Measurements from ENCODE around the gene PRELP.
"Not testable (repeated sequence)": the region's sequence is repeated elsewhere in the genome, so short reads cannot be mapped to it uniquely, and the experiment has no call there.

The PRELP gene

GRCh38 chr1:203509135-203509534 lies 33.5 kb downstream of the PRELP start:
- DNase-seq = no peak

- no peak for DNase-seq
These were observed 35.9 kb downstream of the PRELP start for GRCh38 chr1:203511513-203511912.

GRCh38 chr1:203511930-203512329 lies 36.3 kb downstream of the PRELP start:
- DNase-seq = no peak

DNA sequence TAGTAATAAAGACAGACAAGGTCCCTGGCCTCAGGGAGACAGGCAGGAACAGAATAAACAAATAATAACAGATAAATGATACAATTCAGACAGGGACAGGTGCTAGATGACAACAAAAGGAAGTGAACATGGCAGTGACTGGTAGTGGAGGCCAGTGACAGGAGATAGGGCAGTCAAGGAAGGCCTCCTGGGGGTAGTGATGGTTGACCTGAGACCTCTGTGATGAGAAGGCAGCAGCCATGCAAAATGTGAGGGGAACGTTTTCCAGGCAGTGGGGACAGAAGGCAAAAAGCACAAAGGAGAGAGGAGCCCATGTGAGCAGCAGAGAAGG lies 36.9 kb downstream of the PRELP start:
- no peak for DNase-seq

DNA sequence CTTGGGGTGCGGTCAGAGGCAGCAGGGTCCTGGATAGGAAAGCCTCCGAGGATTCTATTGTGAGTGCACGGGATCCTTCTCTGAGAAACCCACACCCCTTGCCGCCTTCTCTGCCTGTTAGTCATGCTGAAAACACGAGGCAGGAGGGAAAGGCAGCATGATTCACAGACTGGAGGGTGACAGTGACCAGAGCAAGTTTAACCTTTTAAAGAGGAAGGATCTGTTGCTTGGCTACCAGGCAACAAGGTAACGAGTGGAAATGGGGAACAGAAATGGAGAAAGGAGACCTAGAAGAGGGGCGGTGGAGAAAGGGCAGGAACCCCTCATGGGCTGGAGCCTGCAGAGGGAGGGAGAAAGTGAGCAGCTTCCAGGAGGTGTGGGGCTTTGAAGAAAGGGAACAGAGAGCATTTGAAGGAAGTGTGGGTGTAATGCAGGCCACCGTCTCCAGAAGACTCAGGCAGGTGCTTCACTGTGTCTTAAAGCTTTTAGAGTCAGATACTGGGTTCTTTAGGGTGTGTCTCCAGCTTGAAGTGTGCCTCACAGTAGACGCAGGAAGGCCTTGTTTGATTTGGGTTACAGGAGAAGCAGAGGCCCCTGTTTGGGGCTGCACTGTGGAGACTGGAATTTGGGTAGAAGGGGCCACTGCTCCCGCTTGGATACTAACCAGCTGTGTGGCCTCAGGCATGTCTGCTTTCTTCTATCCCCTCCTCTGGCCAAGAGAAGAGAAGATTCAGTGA lies 37.4 kb downstream of the PRELP start:
- DNase-seq = peak; percentile 68

- DNase-seq = no peak
These were observed 38.0 kb downstream of the PRELP start for GRCh38 chr1:203513585-203514031.

DNA sequence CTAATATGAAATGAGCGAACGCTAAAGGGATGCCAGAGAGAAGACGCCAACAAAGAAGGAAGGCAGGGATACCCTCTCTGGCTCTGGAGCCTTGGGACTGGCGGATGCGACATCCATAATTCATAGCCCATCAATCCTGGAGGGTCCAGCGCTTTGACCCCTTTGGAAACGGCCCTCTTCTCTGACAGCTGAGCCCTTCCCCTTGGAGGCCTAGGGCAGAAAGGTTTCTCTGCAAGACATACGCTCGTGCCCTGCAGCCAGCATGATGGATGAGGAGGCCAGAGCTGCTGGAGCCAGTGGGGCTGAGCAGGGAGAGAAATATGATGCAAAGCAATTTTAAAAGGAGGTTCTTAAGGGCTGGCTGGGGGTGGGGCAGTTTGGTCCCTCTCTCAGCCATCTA lies 40.6 kb downstream of the PRELP start:
- DNase-seq = no peak

- no peak for DNase-seq
These were observed 41.3 kb downstream of the PRELP start for GRCh38 chr1:203516906-203517305.

GRCh38 chr1:203517426-203518110 lies 42.0 kb downstream of the PRELP start:
- no peak for DNase-seq

- not testable (repeated sequence) for DNase-seq
These were observed 42.5 kb downstream of the PRELP start for GRCh38 chr1:203518139-203518538.

GRCh38 chr1:203518541-203518940 lies 42.9 kb downstream of the PRELP start:
- DNase-seq = no peak

- no peak for DNase-seq
These were observed 43.6 kb downstream of the PRELP start for GRCh38 chr1:203519053-203519840.

GRCh38 chr1:203519896-203520295 lies 44.3 kb downstream of the PRELP start:
- DNase-seq = no peak

GRCh38 chr1:203520315-203520714 lies 44.7 kb downstream of the PRELP start:
- DNase-seq = no peak

DNA sequence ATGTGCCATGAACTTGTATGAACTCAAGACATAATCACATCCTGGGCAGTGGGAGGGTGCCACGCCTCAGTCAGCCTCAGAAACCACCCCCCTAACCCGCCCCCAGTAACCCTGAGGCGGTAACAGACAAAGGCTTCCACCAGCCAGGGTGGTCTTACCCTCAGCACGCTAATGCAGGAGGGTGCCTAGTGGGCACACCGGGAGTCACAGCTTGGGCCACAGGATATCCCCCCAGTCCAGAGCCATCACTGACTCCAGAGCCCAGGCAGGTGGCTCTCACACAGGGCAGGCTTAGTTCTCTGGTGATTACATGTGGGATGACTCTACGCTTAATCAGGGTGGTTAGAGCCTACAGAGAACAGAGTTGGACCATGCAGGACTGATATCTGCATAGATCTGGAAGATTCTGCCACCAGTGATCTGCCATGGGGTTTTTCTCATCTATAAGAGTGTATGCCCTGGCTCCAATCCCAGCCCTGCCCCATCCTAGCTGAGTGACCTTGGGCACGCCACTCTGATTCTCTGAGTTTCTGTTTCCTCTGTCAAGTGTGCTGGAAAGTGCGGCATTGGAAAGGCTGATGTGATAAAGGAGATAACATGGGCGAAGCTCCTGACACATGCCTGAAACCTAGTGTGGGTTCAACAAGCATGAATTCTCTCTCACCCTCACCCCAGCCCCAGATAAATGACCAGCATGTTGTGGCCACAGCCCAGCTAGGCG lies 45.6 kb downstream of the PRELP start:
- no peak for DNase-seq

- no peak for DNase-seq
These were observed 46.2 kb downstream of the PRELP start for GRCh38 chr1:203521812-203522211.

DNA sequence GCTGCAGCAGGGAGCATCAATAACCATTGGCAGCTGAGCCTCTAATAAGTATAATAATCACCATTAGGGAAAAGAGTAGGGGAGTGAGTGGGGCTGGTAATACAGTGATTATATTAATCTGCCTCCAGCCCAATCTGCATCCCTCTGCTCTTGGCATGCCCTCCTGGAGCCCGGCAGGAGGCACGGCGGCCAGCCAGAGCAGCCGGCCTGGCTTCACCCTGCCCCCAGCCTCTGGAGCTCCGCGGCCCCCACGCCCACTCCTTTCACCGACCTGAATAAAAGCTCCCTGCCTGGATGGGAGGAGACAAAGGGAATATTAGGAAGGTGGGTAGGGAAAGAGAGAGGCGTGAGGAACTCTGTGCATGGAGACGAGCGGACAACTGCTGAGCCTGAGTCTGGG lies 46.6 kb downstream of the PRELP start:
- no peak for DNase-seq

DNA sequence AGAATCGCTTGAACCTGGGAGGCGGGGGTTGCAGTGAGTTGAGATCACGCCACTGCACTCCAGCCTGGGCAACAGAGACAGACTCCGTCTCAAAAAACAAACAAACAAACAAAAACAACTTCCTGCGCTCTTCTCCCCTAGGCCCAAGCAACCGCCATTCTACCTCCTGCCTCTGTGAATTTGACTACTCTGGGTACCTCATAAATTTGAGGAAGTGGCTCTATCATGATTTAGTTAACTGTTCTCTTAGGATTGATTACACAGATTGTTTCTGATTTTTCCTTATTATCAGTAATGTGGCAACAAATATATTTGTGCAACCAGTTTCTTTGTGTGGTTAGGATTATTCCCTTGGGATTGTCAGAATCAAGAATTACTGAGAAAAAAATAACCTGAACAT lies 48.1 kb downstream of the PRELP start:
- DNase-seq = no peak

DNA sequence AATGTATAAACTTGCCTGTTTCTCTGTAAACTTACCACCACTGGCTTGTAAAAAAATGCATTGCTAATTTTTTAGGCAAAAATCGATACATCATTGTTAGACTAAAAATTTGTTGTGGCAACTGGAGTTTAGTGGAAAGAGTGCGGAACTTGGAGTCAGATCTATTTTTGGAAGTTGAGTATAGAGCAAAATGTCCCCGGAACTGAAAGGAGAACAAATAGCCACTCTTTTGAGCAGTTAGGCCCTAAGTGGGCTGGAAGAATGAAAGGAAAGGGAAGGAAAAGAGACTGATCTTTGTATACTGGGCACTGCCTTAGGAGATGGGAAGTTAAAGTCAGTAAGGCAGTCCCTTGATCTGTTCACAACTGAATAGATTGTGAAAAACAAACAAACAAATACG lies 48.5 kb downstream of the PRELP start:
- no peak for DNase-seq

DNA sequence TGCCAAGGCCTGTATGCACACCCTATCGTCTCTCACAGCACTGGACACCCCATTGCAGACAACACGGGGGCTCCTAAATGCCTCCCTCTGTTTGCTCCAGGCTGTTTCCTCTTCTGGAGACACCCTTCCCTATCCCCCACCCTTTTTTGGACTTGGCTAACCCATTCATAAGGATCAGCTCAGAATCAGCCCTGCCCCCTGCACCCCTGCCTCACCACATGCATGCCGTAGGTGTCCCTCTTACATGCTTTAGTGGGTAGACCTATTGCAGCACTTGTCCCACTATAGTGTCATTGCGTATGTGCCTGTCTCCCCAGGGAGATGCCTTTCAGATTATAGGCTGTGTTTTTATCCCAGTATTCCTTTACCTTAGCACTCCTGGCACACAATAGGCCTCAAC lies 49.2 kb downstream of the PRELP start:
- no peak for DNase-seq

DNA sequence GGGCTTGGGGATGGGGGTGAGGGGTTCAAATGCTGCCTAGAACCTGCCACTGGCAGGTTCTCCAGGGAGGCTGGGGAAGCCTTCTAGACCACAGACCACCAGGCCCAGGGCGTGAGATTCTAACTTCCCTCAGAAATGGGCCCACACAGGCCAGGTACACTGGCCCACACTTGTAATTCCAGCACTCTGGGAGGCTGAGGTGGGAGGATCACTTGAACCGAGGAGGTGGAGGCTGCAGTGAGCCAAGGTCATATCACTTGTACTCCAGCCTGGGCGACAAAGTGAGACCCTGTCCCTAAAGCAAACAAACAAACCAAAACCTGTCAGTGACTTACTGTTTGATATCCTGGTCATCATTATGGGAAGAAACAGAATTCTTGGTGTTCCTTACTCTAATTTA lies 50.1 kb downstream of the PRELP start:
- no peak for DNase-seq

- no peak for DNase-seq
These were observed 50.5 kb downstream of the PRELP start for GRCh38 chr1:203526130-203526529.

GRCh38 chr1:203526572-203526971 lies 51.0 kb downstream of the PRELP start:
- no peak for DNase-seq
